HG03060 (cell line): ENCODE results near the gene ZSCAN5B.
"Not testable (repeated sequence)": the region's sequence is repeated elsewhere in the genome, so short reads cannot be mapped to it uniquely, and the experiment has no call there.

Experiments used
- ATAC-seq: cut with Tn5 transposase; IDR thresholded peaks from one replicate; pipeline ENCODE4 v1.9.1; 2021; ENCODE audit warnings: low read depth, moderate number of reproducible peaks; ENCODE audit not compliant: unreplicated experiment

The ZSCAN5B gene

GRCh38 chr19:56176310-56176709 is 21.3 kb downstream of the ZSCAN5B start:
- ATAC-seq, result not testable (repeated sequence)

- ATAC-seq, result not testable (repeated sequence)
Measured at GRCh38 chr19:56175861-56176307, 21.7 kb downstream of the ZSCAN5B start, which contains the start of gene GALP. Gene GALP (plus strand): TSS chr19:56176008. CDS start chr19:56177109, 1,101 bp downstream.

- no peak for ATAC-seq
Measured at GRCh38 chr19:56174550-56174949, 23.0 kb downstream of the ZSCAN5B start.

- ATAC-seq, result no peak
Measured at GRCh38 chr19:56174086-56174485, 23.5 kb downstream of the ZSCAN5B start.

GRCh38 chr19:56170261-56170660 is 27.3 kb downstream of the ZSCAN5B start:
- ATAC-seq, result no peak

GRCh38 chr19:56167064-56167578 is 30.5 kb downstream of the ZSCAN5B start:
- no peak for ATAC-seq

- ATAC-seq, result no peak
Measured at GRCh38 chr19:56163097-56163496, 34.5 kb downstream of the ZSCAN5B start.

GRCh38 chr19:56162258-56162657 is 35.3 kb downstream of the ZSCAN5B start:
- no peak for ATAC-seq

- no peak for ATAC-seq
Measured at GRCh38 chr19:56161534-56161933, 36.0 kb downstream of the ZSCAN5B start.

- no peak for ATAC-seq
Measured at GRCh38 chr19:56159622-56160271, 37.8 kb downstream of the ZSCAN5B start.

- no peak for ATAC-seq
Measured at GRCh38 chr19:56159009-56159559, 38.5 kb downstream of the ZSCAN5B start.

- no peak for ATAC-seq
Measured at GRCh38 chr19:56158170-56158757, 39.3 kb downstream of the ZSCAN5B start.

GRCh38 chr19:56156768-56157167 is 40.8 kb downstream of the ZSCAN5B start:
- no peak for ATAC-seq

- ATAC-seq, result no peak
Measured at GRCh38 chr19:56155124-56155687, 42.4 kb downstream of the ZSCAN5B start.

GRCh38 chr19:56153507-56153906 is 44.1 kb downstream of the ZSCAN5B start:
- no peak for ATAC-seq

- no peak for ATAC-seq
Measured at GRCh38 chr19:56152644-56153043, 44.9 kb downstream of the ZSCAN5B start.

- no peak for ATAC-seq
Measured at GRCh38 chr19:56150358-56150757, 47.2 kb downstream of the ZSCAN5B start.

GRCh38 chr19:56149656-56150038 is 47.9 kb downstream of the ZSCAN5B start:
- ATAC-seq, result no peak

- ATAC-seq, result not testable (repeated sequence)
Measured at GRCh38 chr19:56148955-56149655, 48.5 kb downstream of the ZSCAN5B start.

GRCh38 chr19:56148096-56148495 is 49.5 kb downstream of the ZSCAN5B start:
- ATAC-seq, result no peak

- ATAC-seq, result no peak
Measured at GRCh38 chr19:56147307-56147706, 50.3 kb downstream of the ZSCAN5B start.
